Activated CD8-positive, alpha-beta memory T cell treated with anti-CD3 and anti-CD28 coated beads for 24 hours (primary cell): ENCODE measurements around the gene PPP2R1B.

Source experiments
- DNase-seq: peaks from one replicate; pipeline ENCODE4 v3.0.0-alpha.2; 2020

The PPP2R1B gene

DNA sequence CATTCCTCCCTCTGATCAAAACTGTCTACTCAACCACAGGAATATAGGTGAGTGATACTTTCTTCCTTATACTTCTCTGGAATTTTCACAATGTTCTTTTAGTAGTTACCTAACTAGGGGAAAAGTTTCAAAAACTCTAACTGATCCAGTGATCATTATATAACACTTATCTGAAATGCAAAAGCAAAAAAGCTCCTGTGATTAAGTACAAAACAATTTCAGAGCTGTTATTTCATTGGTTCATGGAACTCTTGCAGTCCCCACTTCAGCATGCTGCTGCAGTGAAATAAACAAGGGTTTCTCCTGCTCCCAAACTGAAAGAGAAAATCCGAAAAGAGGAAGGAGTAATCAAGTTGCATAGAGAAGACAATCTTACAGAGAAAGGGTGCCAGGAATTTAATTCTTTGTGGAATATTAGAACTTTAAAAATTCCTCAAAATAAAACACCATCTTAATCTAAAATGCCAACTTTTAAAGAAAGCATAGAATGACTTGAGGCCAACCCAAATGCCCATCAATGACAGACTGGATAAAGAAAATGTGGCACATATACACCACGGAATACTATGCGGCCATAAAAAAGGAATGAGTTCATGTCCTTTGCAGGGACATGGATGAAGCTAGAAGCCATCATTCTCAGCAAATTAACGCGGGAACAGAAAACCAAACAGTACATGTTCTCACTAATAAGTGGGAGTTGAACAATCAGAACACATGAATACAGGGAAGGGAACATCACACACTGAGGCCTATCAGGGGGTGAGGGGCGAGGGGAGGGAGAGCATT lies 20.3 kb downstream of the PPP2R1B start:
- DNase-seq = no peak

DNA sequence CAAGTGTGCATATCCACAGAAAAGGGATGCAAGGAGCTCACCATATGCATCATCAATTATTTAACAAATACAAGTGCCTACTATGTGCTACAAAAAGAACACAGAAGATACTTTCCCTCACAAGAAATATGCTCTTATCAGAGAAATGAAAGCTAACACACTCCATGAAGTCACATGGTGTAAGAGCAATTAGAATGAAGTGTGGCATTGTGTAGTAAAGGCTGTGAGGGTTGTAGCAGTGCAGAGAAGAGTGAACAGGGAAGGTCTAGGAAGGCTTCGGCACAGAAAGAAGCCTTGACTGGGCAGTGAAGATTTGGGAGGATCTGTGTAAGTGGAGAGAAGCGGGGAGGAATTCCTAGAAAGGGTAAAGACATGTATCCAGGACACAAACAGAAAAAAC lies 22.5 kb downstream of the PPP2R1B start:
- DNase-seq = no peak

- DNase-seq = no peak
These were observed 24.4 kb downstream of the PPP2R1B start for GRCh38 chr11:111741751-111742150.

GRCh38 chr11:111739299-111739698 lies 26.9 kb downstream of the PPP2R1B start:
- no peak for DNase-seq

- no peak for DNase-seq
These were observed 28.6 kb downstream of the PPP2R1B start for GRCh38 chr11:111737444-111738210.

GRCh38 chr11:111736621-111737443 lies 29.4 kb downstream of the PPP2R1B start:
- no peak for DNase-seq

- no peak for DNase-seq
These were observed 30.0 kb downstream of the PPP2R1B start for GRCh38 chr11:111736181-111736590.

DNA sequence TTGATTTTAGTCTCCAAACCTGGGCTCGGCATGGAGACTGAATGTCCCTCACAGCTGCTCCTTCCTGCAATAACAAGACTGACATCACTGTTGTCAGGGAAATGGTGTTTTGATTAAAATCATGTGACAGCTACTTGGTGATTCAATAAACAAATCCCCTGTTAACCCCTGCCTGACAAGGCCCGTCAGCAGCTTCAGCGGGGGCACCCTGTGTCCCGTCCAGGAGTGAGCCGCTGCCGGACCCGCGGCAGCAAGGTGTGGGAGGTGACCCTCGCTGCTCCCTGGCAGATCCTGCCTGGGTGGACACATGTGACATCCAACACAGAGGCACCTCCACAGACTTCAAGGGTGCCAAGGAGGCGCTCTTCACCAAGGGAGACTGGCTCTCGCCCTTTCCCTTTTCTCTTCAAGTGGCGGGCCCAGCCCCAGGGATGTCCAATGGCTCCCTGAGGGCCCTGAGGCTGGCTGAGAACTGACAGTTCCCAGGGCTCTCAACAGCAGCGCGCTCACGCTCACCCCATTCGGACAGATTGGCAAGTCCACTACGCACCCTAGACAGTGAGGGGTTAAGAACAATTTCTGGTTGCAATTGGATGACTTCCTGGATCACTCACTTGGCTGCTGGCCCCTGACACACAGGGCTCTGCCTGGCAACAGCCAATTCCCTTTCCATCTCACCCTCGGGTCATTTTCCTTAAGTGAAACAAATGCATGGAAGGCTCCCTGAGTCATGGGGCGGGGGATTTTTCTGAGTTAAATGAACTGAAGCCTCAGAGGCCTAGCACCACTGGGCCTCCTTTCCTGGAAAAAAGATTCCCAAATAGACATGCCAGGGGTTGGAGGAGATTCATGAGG lies 30.7 kb downstream of the PPP2R1B start:
- DNase-seq = no peak

DNA sequence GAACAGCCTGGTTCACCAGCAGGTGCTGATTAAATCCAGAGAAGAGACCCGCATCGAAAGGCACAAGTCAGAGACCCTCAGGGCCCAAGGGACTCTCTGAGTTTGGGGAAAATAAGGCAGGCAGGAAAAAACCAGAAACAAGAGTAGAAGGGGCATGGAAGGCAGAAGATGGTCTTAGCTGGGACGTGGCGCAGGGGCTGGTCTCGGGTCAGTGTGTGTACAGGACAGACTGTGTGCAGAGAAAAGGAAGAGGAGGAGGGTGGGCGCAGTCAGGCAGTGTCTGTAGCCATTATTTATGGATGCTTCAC lies 31.3 kb downstream of the PPP2R1B start:
- DNase-seq = no peak

- DNase-seq = no peak
These were observed 31.9 kb downstream of the PPP2R1B start for GRCh38 chr11:111734101-111734953.

DNA sequence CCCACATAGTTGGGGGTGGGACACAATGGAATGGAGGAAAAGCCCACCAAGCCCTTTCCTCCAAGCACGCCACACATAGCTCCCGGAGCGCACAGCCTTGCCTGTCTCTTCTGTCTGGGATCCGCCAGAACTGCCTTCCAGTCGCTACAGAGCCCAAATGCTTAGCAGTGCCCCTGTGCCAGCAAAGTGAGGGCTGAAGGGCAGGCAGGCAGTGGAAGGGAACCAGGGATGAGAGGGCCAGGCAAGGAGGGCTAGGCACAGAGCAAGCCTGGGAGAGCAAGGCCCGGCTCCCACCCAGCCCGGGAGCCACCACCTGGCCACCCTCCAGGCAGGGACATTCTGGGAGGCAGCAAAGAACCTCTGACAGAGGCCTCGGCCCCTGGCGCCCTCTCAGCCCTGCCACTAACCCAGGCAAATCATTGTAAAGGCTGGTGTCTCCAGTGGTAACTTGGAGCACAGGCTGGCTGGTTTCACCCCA lies 32.5 kb downstream of the PPP2R1B start:
- DNase-seq = no peak

- DNase-seq = no peak
These were observed 33.2 kb downstream of the PPP2R1B start for GRCh38 chr11:111733016-111733415.

- DNase-seq = no peak
These were observed 34.4 kb downstream of the PPP2R1B start for GRCh38 chr11:111731821-111732220.

GRCh38 chr11:111730871-111731591 lies 35.2 kb downstream of the PPP2R1B start:
- no peak for DNase-seq

- DNase-seq = no peak
These were observed 36.3 kb downstream of the PPP2R1B start for GRCh38 chr11:111729831-111730311.

DNA sequence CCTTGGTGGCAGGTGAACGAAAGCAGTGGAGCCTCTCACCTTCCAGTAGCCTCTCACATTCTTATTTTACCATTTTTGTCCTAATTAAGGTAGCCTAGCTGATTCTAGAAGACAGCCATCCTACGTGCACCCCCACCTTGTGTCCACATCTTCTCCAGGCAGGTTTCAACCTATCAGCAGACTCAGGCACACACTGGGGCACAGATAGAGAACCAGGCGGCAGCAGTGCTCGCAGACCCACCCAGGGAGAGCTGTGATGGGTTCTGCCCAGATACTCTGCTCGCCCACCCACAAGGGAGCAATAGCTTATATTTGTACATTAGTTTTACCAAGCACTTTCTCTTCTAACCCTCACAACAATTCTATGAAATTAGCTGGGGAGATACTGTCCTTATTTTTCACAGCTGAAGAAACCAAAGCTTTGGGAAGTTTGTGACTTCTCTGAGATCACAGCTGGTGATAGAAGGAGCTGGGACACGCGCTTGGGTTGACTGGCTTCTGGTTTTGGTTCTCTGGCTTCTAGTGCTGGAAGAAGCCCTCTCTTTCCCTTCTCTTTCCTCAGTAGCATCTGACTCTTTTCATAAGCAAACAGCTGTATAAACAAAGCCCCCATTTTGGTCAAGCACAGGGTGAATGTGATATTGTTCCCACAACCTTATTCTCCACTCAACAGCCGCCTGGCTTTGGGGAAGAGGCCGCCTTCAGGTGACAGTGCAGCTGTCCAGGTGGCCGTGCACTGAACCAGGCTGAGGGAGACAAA lies 36.9 kb downstream of the PPP2R1B start:
- DNase-seq = no peak

DNA sequence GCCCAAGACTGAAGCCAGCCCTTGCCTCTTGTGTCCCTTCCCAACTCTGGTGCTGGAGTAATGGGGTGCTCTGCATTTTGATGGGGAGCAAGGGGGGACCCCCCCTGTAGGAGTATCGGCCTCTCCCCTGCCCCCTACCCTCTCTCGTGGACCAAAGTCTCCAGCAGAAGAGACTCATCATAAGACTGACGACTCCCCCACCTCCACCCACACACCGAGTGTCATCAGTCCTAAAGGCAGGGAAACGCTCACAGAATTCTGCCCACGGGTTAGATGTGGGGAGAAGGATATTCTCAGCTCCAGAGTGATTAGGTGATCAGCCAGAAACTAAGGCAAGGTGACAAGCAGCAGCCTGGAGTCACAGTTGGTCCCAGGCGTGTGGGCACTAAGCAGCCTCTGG lies 38.8 kb downstream of the PPP2R1B start:
- DNase-seq = no peak

DNA sequence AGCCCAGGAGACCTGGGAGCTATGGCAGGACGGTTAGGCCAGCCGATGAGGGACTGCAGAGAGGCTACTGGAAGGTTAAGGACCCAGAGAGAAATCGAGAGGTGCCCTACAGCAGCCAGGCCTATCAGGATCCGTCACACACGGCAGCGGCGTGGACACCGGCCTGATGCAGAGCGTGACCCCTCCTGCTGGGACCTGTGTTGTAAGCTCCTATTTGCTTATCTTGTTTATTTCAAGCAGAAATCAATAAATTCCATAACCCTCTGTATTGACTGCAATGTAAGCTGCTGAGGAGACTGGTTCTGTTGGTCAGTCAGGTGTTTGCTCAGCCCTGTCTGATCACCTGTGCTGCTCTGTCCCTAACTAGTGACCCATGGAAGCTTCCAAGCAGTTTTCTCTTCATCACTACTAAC lies 39.9 kb downstream of the PPP2R1B start:
- DNase-seq = no peak

- no peak for DNase-seq
These were observed 40.6 kb downstream of the PPP2R1B start for GRCh38 chr11:111725621-111726020.

DNA sequence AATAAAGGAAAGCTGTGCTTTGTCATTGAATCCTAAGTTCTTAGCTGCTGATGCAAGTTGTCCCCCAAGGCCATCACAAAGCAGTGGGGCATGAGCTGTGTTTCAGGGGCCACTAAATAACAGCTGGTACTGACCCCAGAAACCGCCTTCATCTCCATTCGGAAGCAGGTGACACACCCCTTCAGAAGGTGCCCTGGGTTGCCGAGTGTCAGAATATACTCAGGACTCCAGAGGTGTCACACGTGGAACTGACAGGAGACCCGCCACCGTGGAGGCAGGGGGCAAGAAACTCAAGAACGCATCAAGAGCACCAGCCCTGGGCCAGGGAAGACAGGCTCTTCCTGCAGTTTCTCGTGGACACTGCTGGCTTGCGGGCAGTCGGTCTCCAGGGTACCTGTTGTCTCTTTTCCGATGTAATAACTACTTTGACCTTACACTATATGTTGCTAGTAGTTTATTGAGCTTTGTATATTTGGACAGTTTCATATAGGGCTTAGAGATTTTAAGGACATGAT lies 41.5 kb downstream of the PPP2R1B start:
- DNase-seq = no peak
